Ectodermal cell (in vitro differentiated cells): ENCODE data around the gene RPA3.
A peak's percentile ranks its signal among the peaks of the same experiment; 100 is the strongest.

Experiments
- H3K27ac ChIP-seq: 2 replicates; pipeline ENCODE4 v1.7.0; 2013; ENCODE audit warnings: mild to moderate bottlenecking, low read depth, low read length; ENCODE audit not compliant: insufficient read depth, poor library complexity, severe bottlenecking
- H3K27me3 ChIP-seq: 2 replicates; pipeline ENCODE4 v1.7.0; 2013; ENCODE audit warnings: mild to moderate bottlenecking, low read length; ENCODE audit not compliant: insufficient read depth, control insufficient read depth, poor library complexity, severe bottlenecking
- H3K36me3 ChIP-seq: one replicate; pipeline ENCODE4 v1.7.0; 2013; ENCODE audit warnings: low read length; ENCODE audit not compliant: control insufficient read depth, insufficient read depth
- H3K4me1 ChIP-seq: one replicate; pipeline ENCODE4 v1.7.0; 2013; ENCODE audit warnings: low read length; ENCODE audit not compliant: control insufficient read depth, insufficient read depth
- H3K4me3 ChIP-seq: 2 replicates; pipeline ENCODE4 v1.7.0; 2013; ENCODE audit warnings: low read depth, low read length, control low read depth; ENCODE audit not compliant: insufficient read depth
- H3K9me3 ChIP-seq: 2 replicates; pipeline ENCODE4 v1.7.0; 2013; ENCODE audit warnings: mild to moderate bottlenecking, low read length, moderate library complexity; ENCODE audit not compliant: control insufficient read depth
- WGBS, 2 experiments: methylation state at CpG; one replicate each; pipeline ENCODE4 v1.1.7; 2013; ENCODE audit warnings: missing lambda C conversion rate in 2 of 2; 5-methylcytosine and 5-hydroxymethylcytosine counted together

RPA3 gene

DNA sequence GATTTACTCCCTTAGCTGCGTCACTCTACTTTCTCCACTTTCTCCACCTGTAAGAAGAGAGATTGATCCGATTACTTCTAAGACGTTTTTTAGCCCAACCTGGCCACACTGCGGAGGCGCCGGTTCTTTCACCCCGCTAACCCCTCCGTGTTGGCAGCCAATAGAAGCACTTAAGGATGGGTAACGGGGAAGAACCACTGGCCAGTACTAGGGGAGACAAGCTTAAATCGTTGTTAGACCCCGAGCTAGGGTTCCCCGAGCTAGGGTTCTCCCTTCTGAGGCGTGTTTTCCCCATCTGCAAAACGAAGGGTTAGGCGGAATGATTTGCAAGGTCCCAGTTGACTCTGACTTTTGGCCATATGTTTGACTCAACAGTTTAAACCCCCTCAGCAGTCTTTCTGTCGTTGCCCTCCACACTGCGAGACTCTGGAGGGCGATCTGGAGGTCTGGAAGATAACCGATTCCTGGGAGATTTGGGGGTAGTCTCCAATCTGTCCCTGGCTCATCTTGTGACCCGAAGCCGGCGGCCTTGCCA is 77.2 kb downstream of the RPA3 start:
- Histone ChIP-seq H3K27me3 (no peaks in the 10 kb centered on the region), H3K4me3 (peak overlapping the region; percentile 97), H3K36me3 (peaks cover 3% of the 10 kb centered on the region), H3K9me3 (no peaks in the 10 kb centered on the region), H3K4me1 (no peaks in the 10 kb centered on the region), H3K27ac (peak overlapping the region; percentile 52)
- WGBS, 2 experiments, result 10 to 11% methylated on average over 22 of the region's 22 CpGs

DNA sequence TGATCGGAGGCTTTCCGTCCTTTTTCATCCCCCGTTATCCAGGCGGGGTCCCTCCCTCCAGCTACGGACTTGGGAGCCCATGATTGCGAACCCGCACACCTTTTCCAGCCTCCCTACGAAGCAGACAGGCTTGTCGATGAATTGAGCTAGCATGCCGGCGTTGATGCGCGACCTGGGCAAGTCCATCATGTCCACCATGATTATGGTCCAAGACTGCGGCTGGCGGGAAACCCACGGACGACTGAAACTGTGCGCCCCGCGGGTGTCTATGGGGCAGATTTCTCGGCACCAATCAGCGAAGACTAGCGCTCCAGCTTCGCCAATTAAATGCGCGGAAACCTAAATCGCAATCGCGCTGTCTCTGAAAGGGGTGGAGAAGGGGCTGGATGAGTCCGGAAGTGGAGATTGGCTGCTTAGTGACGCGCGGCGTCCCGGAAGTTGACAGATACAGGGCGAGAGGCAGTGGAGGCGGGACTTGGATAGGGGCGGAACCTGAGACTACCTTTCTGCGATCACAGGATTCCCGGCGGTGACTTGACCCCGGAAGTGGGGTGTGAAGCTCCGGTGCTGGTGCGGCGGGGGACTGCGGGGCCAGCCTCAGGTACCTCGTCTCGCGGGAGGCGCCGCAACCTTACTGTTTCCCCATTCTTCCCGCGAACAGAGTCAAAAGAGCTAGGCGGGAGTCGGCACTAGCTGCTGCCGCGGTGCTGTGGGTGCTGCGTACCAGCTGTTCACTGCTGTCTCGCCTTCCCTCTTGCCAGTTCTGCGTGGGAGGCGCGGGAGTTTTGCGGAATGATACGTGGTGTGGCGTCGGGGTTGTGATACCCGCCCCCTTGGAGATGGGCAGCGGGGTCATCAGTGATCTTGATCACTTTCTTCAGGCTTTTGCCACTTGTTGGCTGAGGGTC is 77.9 kb downstream of the RPA3 start, which contains the start of gene UMAD1:
Gene UMAD1, plus strand, starts transcription at position 532 of the 908 bp plus-strand sequence. CDS start 32,620 bp downstream, outside the sequence.
- Histone ChIP-seq H3K27ac (peak within 1 kb of the TSS; percentile 78), H3K4me1 (no peaks in the 10 kb centered on the region), H3K4me3 (peak within 1 kb of the TSS; percentile 97), H3K36me3 (peaks cover 6% of the 10 kb centered on the region), H3K27me3 (no peaks in the 10 kb centered on the region), H3K9me3 (no peaks in the 10 kb centered on the region)
- 0 to 1% methylated on average over 68 of the region's 68 CpGs for WGBS, 2 experiments

DNA sequence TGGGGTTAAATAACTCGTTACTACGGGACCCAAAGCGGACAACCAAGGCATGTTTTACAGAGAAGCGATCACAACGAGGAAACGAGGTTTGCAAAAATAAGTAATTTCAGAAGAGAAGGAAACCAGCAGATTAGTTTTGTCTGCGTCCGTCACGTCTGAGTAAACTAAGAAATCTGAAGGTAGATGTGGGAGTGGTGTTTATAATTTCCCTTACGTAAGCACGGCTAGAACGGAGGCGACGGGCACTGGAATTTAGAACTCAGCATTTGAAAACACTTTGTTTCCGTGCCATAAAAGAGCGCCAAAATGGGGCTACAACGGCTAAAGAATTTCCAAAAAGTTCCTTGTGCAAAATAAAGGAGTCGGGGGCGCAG is 78.6 kb downstream of the RPA3 start:
- peaks cover 6% of the 10 kb centered on the region for H3K36me3 ChIP-seq
- peak overlapping the region; percentile 78 for H3K27ac ChIP-seq
- H3K9me3 ChIP-seq, result no peaks in the 10 kb centered on the region
- H3K4me1 ChIP-seq, result no peaks in the 10 kb centered on the region
- H3K27me3 ChIP-seq, result no peaks in the 10 kb centered on the region
- peak overlapping the region; percentile 97 for H3K4me3 ChIP-seq
- 1 to 2% methylated on average over 19 of the region's 19 CpGs for WGBS, 2 experiments

DNA sequence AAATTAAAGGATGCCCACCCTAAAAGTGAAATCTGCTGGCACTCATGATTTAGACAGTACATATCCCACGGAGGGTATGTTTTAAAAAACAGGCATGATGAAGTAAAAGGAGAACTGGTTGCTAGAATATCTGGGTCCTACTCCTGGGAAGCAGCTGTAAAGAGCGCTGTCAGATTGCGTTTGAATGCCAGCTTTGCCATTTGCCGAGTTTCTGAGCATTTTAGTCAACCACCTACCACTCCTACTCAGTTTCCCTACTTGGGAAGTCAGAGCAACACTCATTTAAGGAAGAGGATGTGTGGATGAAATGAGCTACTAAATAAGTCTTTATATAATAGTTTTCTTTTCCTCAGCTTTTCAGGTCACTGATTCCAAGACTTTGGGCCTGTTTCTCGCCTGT is 79.0 kb downstream of the RPA3 start:
- Histone ChIP-seq H3K36me3 (peaks cover 6% of the 10 kb centered on the region), H3K27me3 (no peaks in the 10 kb centered on the region), H3K9me3 (no peaks in the 10 kb centered on the region), H3K4me3 (peak overlapping the region; percentile 97), H3K4me1 (no peaks in the 10 kb centered on the region), H3K27ac (no peak overlapping the region)
- WGBS, 2 experiments, result 41 to 47% methylated on average over 5 of the region's 5 CpGs

DNA sequence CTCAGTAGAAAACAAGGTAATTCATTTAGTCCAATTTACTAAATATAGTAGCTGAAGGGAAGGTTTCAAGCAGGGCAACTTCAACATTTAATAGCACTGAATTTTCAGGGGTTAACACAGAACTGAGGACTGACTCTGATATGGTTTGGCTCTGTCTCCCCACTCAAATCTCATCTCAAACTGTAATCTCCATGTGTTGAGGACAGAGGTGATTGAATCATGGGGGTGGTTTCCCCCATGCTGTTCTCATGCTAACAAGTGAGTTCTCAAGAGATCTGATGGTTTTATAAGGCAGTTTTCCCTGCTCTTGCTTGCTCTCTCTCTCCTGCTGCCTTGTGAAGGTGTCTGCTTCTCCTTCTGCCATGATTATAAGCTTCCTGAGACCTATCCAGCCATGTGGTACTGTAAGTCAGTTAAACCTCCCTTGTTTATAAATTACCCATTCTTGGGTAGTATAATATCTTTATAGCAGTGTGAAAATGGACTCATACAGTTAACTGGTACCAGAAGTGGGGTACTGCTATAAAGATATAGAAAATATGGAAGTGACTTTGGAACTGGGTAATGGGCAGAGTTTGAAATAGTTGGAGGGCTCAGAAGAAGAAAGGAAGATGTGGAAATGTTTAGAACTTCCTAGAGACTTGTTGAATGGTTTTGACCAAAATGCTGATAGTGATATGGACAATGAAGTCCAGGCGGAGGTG is 87.6 kb downstream of the RPA3 start:
- no peaks in the 10 kb centered on the region for H3K9me3 ChIP-seq
- H3K36me3 ChIP-seq, result no peaks in the 10 kb centered on the region
- WGBS, 2 experiments, result 93 to 97% methylated on average over 1 of the region's 1 CpG
- H3K4me1 ChIP-seq, result no peaks in the 10 kb centered on the region
- H3K27ac ChIP-seq, result no peak overlapping the region
- no peaks in the 10 kb centered on the region for H3K27me3 ChIP-seq
- no peak overlapping the region for H3K4me3 ChIP-seq

DNA sequence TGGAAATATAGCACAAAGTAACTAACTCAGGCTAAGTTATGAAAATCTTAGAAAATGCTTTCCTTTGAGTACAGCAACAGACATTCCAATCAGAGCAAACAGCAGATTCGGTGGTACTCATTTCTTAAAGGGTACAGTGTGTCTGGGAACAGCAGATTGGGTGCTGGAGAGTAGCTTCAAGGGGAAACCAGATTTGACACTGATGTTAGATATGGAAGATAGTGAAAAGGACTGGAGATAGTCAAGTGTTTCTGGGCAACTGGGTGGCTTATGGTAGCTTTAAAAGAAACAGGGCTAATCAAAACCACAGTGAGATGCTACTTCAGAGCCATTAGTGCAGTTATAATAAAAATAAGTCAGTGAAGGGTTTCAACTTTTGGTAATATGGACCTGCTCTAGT is 89.9 kb downstream of the RPA3 start:
- Histone ChIP-seq H3K36me3 (no peaks in the 10 kb centered on the region), H3K9me3 (no peaks in the 10 kb centered on the region), H3K4me1 (no peaks in the 10 kb centered on the region), H3K27me3 (no peaks in the 10 kb centered on the region), H3K4me3 (no peak overlapping the region), H3K27ac (no peak overlapping the region)
- 88 to 96% methylated on average over 1 of the region's 1 CpG for WGBS, 2 experiments

DNA sequence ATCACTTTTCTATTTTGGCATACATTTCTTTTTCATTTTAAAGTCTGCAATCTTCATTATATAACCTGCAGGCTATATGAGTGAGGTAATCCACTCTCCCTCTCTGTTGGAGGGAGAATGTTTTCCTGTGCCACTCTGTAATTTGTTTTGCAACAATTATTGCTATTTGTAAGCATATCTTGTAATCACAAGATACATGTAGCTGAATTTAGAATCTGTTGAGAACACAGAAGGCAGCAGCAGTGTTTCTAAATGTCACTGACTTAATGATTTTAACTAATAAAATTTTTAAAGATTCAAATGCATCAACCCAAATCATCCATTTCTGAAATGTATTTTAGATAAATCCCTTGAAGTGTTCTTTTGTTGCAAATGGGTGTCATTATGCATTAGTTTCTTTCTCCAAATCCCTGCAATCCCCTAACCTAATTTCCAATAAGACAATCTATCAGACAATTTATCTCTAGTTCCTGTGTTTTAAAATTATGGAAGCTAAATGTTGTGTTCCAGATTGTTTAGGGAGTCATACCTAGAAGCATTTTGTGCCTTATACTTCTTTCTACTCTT is 97.7 kb downstream of the RPA3 start:
- H3K4me1 ChIP-seq, result no peaks in the 10 kb centered on the region
- no peak overlapping the region for H3K4me3 ChIP-seq
- H3K9me3 ChIP-seq, result no peaks in the 10 kb centered on the region
- no peak overlapping the region for H3K27ac ChIP-seq
- no peaks in the 10 kb centered on the region for H3K36me3 ChIP-seq
- no peaks in the 10 kb centered on the region for H3K27me3 ChIP-seq

DNA sequence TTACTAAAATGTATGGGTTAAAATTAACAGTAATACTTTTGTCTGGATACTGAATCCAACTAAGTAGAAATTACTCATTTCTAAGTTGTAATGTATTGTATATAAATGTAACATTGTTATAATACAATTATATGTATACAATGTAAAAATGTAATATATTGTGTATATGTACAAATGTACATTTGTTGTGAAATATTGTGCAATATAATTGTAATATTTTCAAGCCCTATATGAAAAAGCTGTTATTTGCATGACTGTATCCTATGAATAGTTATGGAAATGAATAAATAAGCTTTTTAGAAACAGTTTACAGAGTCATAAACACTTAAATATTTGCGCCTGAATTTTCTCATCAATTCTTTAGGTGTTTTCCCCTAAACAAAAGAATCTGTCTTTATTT is 98.2 kb downstream of the RPA3 start:
- Histone ChIP-seq H3K36me3 (no peaks in the 10 kb centered on the region), H3K4me1 (no peaks in the 10 kb centered on the region), H3K9me3 (no peaks in the 10 kb centered on the region), H3K27ac (no peak overlapping the region), H3K4me3 (no peak overlapping the region), H3K27me3 (no peaks in the 10 kb centered on the region)
- WGBS, 2 experiments, result 85 to 87% methylated on average over 1 of the region's 1 CpG

DNA sequence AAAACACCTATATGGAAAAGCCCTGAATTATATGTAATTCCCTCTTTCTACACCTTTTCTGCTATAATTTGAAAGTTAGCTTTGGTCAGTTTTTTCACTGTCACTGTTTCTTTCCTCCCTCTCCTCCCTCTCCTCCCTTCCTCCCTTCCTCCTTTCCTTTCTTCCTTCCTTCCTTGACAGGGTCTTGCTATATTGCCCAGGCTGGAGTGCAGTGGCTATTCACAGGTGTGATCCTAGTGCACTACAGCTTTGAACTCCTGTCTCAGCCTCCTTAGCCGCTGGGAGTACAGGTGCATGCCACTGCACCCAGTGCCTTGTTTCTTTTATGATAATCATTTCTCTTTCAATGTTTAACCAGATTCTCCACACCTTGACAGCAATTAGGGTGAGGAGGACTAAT is 100.0 kb downstream of the RPA3 start:
- whole genome bisulfite sequencing, 2 experiments, result 97 to 100% methylated on average over 1 of the region's 1 CpG
- no peak overlapping the region for H3K4me3 ChIP-seq
- H3K36me3 ChIP-seq, result no peaks in the 10 kb centered on the region

DNA sequence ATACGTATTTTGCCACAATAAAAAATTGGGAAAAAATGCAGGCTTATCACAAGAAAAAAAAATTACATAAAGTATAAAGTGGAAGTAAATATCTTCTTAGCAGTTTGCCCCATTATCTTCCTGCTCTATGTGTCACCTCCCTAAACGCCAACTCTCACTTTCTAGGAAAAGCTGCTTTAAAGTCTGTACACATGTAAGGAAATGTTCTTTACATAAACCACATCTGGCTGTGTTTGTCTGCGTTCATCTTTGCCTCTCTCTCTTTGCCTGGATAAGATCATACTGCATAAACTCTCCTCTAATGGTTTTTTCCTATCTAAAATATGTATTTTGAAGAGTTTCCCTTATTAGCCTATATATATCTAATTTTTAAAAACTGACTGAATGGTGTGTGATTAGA is 100.9 kb downstream of the RPA3 start:
- H3K27me3 ChIP-seq, result no peaks in the 10 kb centered on the region
- H3K36me3 ChIP-seq, result no peaks in the 10 kb centered on the region
- no peaks in the 10 kb centered on the region for H3K9me3 ChIP-seq
- no peaks in the 10 kb centered on the region for H3K4me1 ChIP-seq
- whole genome bisulfite sequencing, 2 experiments, result 78 to 85% methylated on average over 2 to 3 of the region's 3 CpGs
- no peak overlapping the region for H3K27ac ChIP-seq
- H3K4me3 ChIP-seq, result no peak overlapping the region

More for the DNA sequence above, 100.0 kb downstream of the RPA3 start:
- Histone ChIP-seq H3K9me3 (no peaks in the 10 kb centered on the region), H3K27me3 (no peaks in the 10 kb centered on the region), H3K27ac (no peak overlapping the region), H3K4me1 (no peaks in the 10 kb centered on the region)
